SK-N-SH (cell line): ENCODE results near the gene MMP21. TPM values are rescaled to one million over a fixed set of nuclear protein-coding genes. Genes with fewer than 3 reads are reported as not detected.

Source experiments
- CTCF ChIA-PET: fragments of 300-600, 350-600 bp; formaldehyde crosslinking; extraction: SDS; loops from one replicate; lab custom pipeline; 2021; lab: Yijun Ruan, JAX
- POLR2A ChIA-PET: fragments of 350-600 bp; sonication (Branson Sonifier 250); formaldehyde crosslinking; extraction: SDS; loops from one replicate; lab custom pipeline; 2020; ENCODE audit warnings: antibody characterized with exemption, inconsistent platforms; lab: Yijun Ruan, JAX
- DNase-seq: peaks from one replicate; pipeline ENCODE4 v3.0.0; 2012
- H2AFZ ChIP-seq: fragments of 200-600 bp; sonication (generic); 2 replicates; pipeline ENCODE4 v1.8.1; 2016; ENCODE audit warnings: antibody characterized with exemption, mild to moderate bottlenecking, low read depth
- H3F3A ChIP-seq: fragments of 200-600 bp; sonication (generic); replicated peaks from 2 replicates; pipeline ENCODE3; 2016; ENCODE audit warnings: antibody characterized with exemption, mild to moderate bottlenecking; ENCODE audit not compliant: insufficient read depth
- H3K27ac ChIP-seq, 2 experiments: fragments of 200-500 bp in 1 of 2; fragments of 200-600 bp in 1 of 2; sonication (Bioruptor generic) in 1 of 2; sonication (generic), shearing (Covaris generic) in 1 of 2; 2 replicates each; pipeline versions ENCODE4 v1.5.1 to v1.6.1; 2014 to 2016; ENCODE audit warnings: low read depth in 2 of 2, inconsistent platforms in 1 of 2, low read length in 1 of 2, mild to moderate bottlenecking in 1 of 2, mixed read lengths in 1 of 2
- H3K27me3 ChIP-seq: fragments of 200-600 bp; sonication (generic), shearing (Covaris generic); 2 replicates; pipeline ENCODE4 v1.6.1; 2016; ENCODE audit warnings: mixed run types; ENCODE audit not compliant: insufficient read depth
- H3K36me3 ChIP-seq, 2 experiments: fragments of 200-500 bp in 1 of 2; fragments of 200-600 bp in 1 of 2; sonication (Bioruptor generic) in 1 of 2; sonication (generic) in 1 of 2; replicated peaks in 1 of 2; 2 replicates each; pipeline versions ENCODE3 to v1.5.1; 2014 to 2016; ENCODE audit warnings: low read length in 1 of 2, mild to moderate bottlenecking in 1 of 2; ENCODE audit not compliant: insufficient read depth in 2 of 2, control insufficient read depth in 1 of 2
- H3K4me1 ChIP-seq, 2 experiments: fragments of 200-500 bp in 1 of 2; fragments of 200-600 bp in 1 of 2; sonication (Bioruptor generic) in 1 of 2; sonication (generic), shearing (Covaris generic) in 1 of 2; 2 replicates each; pipeline versions ENCODE4 v1.5.1 to v1.6.1; 2014 to 2016; ENCODE audit warnings: low read depth in 1 of 2, low read length in 1 of 2, mixed run types in 1 of 2; ENCODE audit not compliant: insufficient read depth in 2 of 2, control insufficient read depth in 1 of 2
- H3K4me2 ChIP-seq: fragments of 200-600 bp; sonication (generic), shearing (Covaris generic); 2 replicates; pipeline ENCODE4 v1.6.1; 2017; ENCODE audit warnings: mixed run types
- H3K4me3 ChIP-seq, 2 experiments: fragments of 200-500 bp in 1 of 2; fragments of 200-600 bp in 1 of 2; sonication (Bioruptor generic) in 1 of 2; sonication (generic), shearing (Covaris generic) in 1 of 2; 2 replicates each; pipeline versions ENCODE4 v1.5.1 to v1.8.1; 2014 to 2016; ENCODE audit warnings: low read depth in 2 of 2, inconsistent platforms in 1 of 2, low read length in 1 of 2, mild to moderate bottlenecking in 1 of 2, mixed read lengths in 1 of 2, moderate library complexity in 1 of 2
- H3K79me2 ChIP-seq: fragments of 200-600 bp; sonication (generic); 2 replicates; pipeline ENCODE4 v1.8.1; 2017; ENCODE audit warnings: mild to moderate bottlenecking; ENCODE audit not compliant: insufficient read depth
- H3K9ac ChIP-seq: fragments of 200-600 bp; sonication (generic); 2 replicates; pipeline ENCODE4 v1.6.1; 2017; ENCODE audit warnings: mixed run types
- H3K9me2 ChIP-seq: fragments of 200-600 bp; sonication (generic); 2 replicates; pipeline ENCODE4 v1.6.1; 2017; ENCODE audit warnings: mixed run types
- H3K9me3 ChIP-seq: fragments of 200-600 bp; sonication (generic); 2 replicates; pipeline ENCODE4 v1.6.1; 2017; ENCODE audit warnings: mixed run types, mild to moderate bottlenecking, moderate library complexity
- H4K20me1 ChIP-seq: fragments of 200-600 bp; sonication (generic); 2 replicates; pipeline ENCODE4 v1.6.1; 2017; ENCODE audit warnings: mild to moderate bottlenecking, mixed run types; ENCODE audit not compliant: insufficient read depth
- ELF1 ChIP-seq: IDR thresholded peaks from 2 replicates; pipeline ENCODE4 v1.4.0; 2012
- FOSL2 ChIP-seq: IDR thresholded peaks from 2 replicates; pipeline ENCODE4 v1.4.0; 2012; ENCODE audit warnings: low read depth, mild to moderate bottlenecking, moderate library complexity, borderline replicate concordance
- FOXJ3 ChIP-seq: sonication (generic); formaldehyde crosslinking; IDR thresholded peaks from 2 replicates; pipeline ENCODE4 v1.5.1; 2020; ENCODE audit warnings: mild to moderate bottlenecking, missing genetic modification reagents
- FOXM1 ChIP-seq: IDR thresholded peaks from 2 replicates; pipeline ENCODE4 v1.4.0; 2012; ENCODE audit warnings: low read depth, mild to moderate bottlenecking
- GABPA ChIP-seq: IDR thresholded peaks from 2 replicates; pipeline ENCODE4 v1.4.0; 2012; ENCODE audit warnings: low read depth, mild to moderate bottlenecking
- GATA2 ChIP-seq: sonication (generic); formaldehyde crosslinking; IDR thresholded peaks from 2 replicates; pipeline ENCODE4 v1.5.0; 2020; ENCODE audit warnings: mild to moderate bottlenecking, missing genetic modification reagents
- IRF3 ChIP-seq: fragments of 150-350 bp; IDR thresholded peaks from 2 replicates; pipeline ENCODE4 v1.6.1; 2016; ENCODE audit warnings: mild to moderate bottlenecking, low read depth, low read length
- JUND ChIP-seq: IDR thresholded peaks from 2 replicates; pipeline ENCODE4 v1.4.0; 2012
- MXI1 ChIP-seq: IDR thresholded peaks from 2 replicates; pipeline ENCODE4 v1.6.1; 2012; ENCODE audit warnings: mild to moderate bottlenecking, low read depth, low read length, improper control_type of control experiment
- NFIC ChIP-seq: IDR thresholded peaks from 2 replicates; pipeline ENCODE4 v1.4.0; 2012; ENCODE audit warnings: borderline replicate concordance
- POLR2AphosphoS5 ChIP-seq: IDR thresholded peaks from 2 replicates; pipeline ENCODE4 v1.6.1; 2012; ENCODE audit warnings: low read depth, low read length
- RCOR1 ChIP-seq: fragments of 150-350 bp; IDR thresholded peaks from 2 replicates; pipeline ENCODE4 v1.6.1; 2017; ENCODE audit warnings: antibody characterized with exemption, low read length
- REST ChIP-seq: IDR thresholded peaks from 2 replicates; pipeline ENCODE4 v1.6.1; 2012; ENCODE audit warnings: mild to moderate bottlenecking, low read depth, low read length, moderate library complexity
- RFX5 ChIP-seq: IDR thresholded peaks from 2 replicates; pipeline ENCODE4 v1.6.1; 2012; ENCODE audit warnings: mild to moderate bottlenecking, improper control_type of control experiment, low read length
- SIN3A ChIP-seq: IDR thresholded peaks from 2 replicates; pipeline ENCODE4 v1.6.1; 2012; ENCODE audit warnings: low read depth, mild to moderate bottlenecking, low read length, moderate library complexity, borderline replicate concordance
- SMC3 ChIP-seq: IDR thresholded peaks from 2 replicates; pipeline ENCODE4 v1.6.1; 2012; ENCODE audit warnings: low read depth, low read length, improper control_type of control experiment
- TAF1 ChIP-seq: IDR thresholded peaks from 2 replicates; pipeline ENCODE4 v1.6.1; 2012; ENCODE audit warnings: low read depth, mild to moderate bottlenecking, low read length, moderate library complexity, borderline replicate concordance
- YY1 ChIP-seq: IDR thresholded peaks from 2 replicates; pipeline ENCODE4 v1.4.0; 2012; ENCODE audit warnings: low read depth, mild to moderate bottlenecking
- WGBS: methylation state at CpG from one replicate; pipeline ENCODE4 v1.1.6; 2017; ENCODE audit warnings: low lambda C conversion rate; 5-methylcytosine and 5-hydroxymethylcytosine counted together
- polyA plus RNA-seq, 3 experiments: library from polyadenylated mRNA; depleted of rRNA; stranded (reverse); fragments of >200 nt; gene quantifications; 2 replicates each; pipeline ENCODE4 v1.2.3, GENCODE V29; 2012
- TF ChIP-seq, protein P1 (sequence below): IDR thresholded peaks from 2 replicates; pipeline ENCODE4 v1.4.0; 2012; ENCODE audit warnings: low read depth, borderline replicate concordance

The MMP21 gene
- polyA plus RNA-seq, 1 of the 3 experiments (the other 2 are of a cell fraction), result 0.02 TPM

- H3K36me3 ChIP-seq, result peaks cover 10 to 67% of the 10 kb centered on the region in 2 experiments
- ChIA-PET POLR2A (no interaction called here), CTCF (no interaction called here)
- no peaks in the 10 kb centered on the region for H3K9me2 ChIP-seq
- no CpG with 5 or more reads among the region's 2 CpGs for WGBS
- no peak for TF ChIP-seq ELF1
- no peak for TF ChIP-seq GATA2
- TF ChIP-seq JUND, result no peak
- no peak for TF ChIP-seq SIN3A
- no peak for TF ChIP-seq YY1
- no peak for TF ChIP-seq POLR2AphosphoS5
- TF ChIP-seq RCOR1, result no peak
- no peak for TF ChIP-seq TAF1
- TF ChIP-seq GABPA, result no peak
- TF ChIP-seq IRF3, result no peak
- TF ChIP-seq RFX5, result no peak
- no peak for TF ChIP-seq NFIC
- TF ChIP-seq FOSL2, result no peak
- TF ChIP-seq FOXM1, result no peak
- no peak for TF ChIP-seq SMC3
- no peak for TF ChIP-seq FOXJ3 (CRISPR knock-in tag)
- TF ChIP-seq MXI1, result no peak
- TF ChIP-seq REST, result no peak
- TF ChIP-seq, protein P1, sequence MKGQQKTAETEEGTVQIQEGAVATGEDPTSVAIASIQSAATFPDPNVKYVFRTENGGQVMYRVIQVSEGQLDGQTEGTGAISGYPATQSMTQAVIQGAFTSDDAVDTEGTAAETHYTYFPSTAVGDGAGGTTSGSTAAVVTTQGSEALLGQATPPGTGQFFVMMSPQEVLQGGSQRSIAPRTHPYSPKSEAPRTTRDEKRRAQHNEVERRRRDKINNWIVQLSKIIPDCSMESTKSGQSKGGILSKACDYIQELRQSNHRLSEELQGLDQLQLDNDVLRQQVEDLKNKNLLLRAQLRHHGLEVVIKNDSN, result no peak
- TF ChIP-seq, all 33 proteins: peak for 0
- Histone ChIP-seq H3K27ac (no peak overlapping the region), H3K4me3 (no peak overlapping the region), H3K9ac (no peak overlapping the region), H3K9me3 (no peaks in the 10 kb centered on the region), H3K79me2 (no peaks in the 10 kb centered on the region), H3K4me2 (no peak overlapping the region), H2AFZ (no peak overlapping the region), H3K27me3 (no peaks in the 10 kb centered on the region), H4K20me1 (no peaks in the 10 kb centered on the region), H3F3A (no peaks in the 10 kb centered on the region), H3K4me1 (no peaks in the 10 kb centered on the region)
- no peak for DNase-seq
Measured at GRCh38 chr10:125795128-125795527, 19.5 kb upstream of the MMP21 start.
